ENCODE data around the gene COL6A2.
"Not testable (repeated sequence)": the region's sequence is repeated elsewhere in the genome, so short reads cannot be mapped to it uniquely, and the experiment has no call there.

The COL6A2 gene

GRCh38 chr21:46084709-46085108, 13.2 kb upstream of the COL6A2 start:
- DNase-seq (ENCODE audit: low spot score) (no peak), ATAC-seq (ENCODE audit: low read depth) (no peak)
- Histone ChIP-seq H3K36me3 (ENCODE audit: low read depth) (no peaks in the 10 kb centered on the region), H3K27me3 (ENCODE audit: insufficient read depth, poor library complexity, severe bottlenecking) (no peaks in the 10 kb centered on the region), H3K4me1 (ENCODE audit: insufficient read depth, poor library complexity, severe bottlenecking) (no peaks in the 10 kb centered on the region), H3K27ac (ENCODE audit: poor library complexity, severe bottlenecking) (no peak overlapping the region), H3K4me3 (ENCODE audit: severe bottlenecking) (no peak overlapping the region), H3K9me3 (ENCODE audit: severe bottlenecking) (no peaks in the 10 kb centered on the region)
- TF ChIP-seq, protein P1, sequence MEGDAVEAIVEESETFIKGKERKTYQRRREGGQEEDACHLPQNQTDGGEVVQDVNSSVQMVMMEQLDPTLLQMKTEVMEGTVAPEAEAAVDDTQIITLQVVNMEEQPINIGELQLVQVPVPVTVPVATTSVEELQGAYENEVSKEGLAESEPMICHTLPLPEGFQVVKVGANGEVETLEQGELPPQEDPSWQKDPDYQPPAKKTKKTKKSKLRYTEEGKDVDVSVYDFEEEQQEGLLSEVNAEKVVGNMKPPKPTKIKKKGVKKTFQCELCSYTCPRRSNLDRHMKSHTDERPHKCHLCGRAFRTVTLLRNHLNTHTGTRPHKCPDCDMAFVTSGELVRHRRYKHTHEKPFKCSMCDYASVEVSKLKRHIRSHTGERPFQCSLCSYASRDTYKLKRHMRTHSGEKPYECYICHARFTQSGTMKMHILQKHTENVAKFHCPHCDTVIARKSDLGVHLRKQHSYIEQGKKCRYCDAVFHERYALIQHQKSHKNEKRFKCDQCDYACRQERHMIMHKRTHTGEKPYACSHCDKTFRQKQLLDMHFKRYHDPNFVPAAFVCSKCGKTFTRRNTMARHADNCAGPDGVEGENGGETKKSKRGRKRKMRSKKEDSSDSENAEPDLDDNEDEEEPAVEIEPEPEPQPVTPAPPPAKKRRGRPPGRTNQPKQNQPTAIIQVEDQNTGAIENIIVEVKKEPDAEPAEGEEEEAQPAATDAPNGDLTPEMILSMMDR (IDR thresholded peaks at IDR 0.05; ENCODE audit: poor library complexity, severe bottlenecking), result no peak

DNA sequence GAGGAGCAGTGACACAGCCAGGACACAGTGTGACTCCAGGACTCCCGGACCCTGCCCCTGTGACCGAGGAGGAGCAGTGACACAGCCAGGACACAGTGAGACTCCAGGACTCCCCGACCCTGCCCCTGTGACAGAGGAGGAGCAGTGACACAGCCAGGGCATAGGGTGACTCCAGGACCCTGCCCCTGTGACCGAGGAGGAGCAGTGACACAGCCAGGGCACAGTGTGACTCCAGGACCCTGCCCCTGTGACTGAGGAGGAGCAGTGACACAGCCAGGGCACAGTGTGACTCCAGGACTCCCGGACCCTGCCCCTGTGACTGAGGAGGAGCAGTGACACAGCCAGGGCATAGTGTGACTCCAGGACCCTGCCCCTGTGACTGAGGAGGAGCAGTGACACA, 12.7 kb upstream of the COL6A2 start:
- not testable (repeated sequence) for H3K27me3 ChIP-seq (ENCODE audit: insufficient read depth, poor library complexity, severe bottlenecking); H3K4me3 ChIP-seq (ENCODE audit: severe bottlenecking); ATAC-seq (ENCODE audit: low read depth); DNase-seq (ENCODE audit: low spot score); H3K4me1 ChIP-seq (ENCODE audit: insufficient read depth, poor library complexity, severe bottlenecking); H3K27ac ChIP-seq (ENCODE audit: poor library complexity, severe bottlenecking); H3K36me3 ChIP-seq (ENCODE audit: low read depth); H3K9me3 ChIP-seq (ENCODE audit: severe bottlenecking)

- Histone ChIP-seq H3K4me3 (ENCODE audit: severe bottlenecking) (no peak overlapping the region), H3K27ac (ENCODE audit: poor library complexity, severe bottlenecking) (no peak overlapping the region), H3K9me3 (ENCODE audit: severe bottlenecking) (no peaks in the 10 kb centered on the region), H3K4me1 (ENCODE audit: insufficient read depth, poor library complexity, severe bottlenecking) (no peaks in the 10 kb centered on the region), H3K36me3 (ENCODE audit: low read depth) (no peaks in the 10 kb centered on the region), H3K27me3 (ENCODE audit: insufficient read depth, poor library complexity, severe bottlenecking) (no peaks in the 10 kb centered on the region)
- TF ChIP-seq, protein P1 (IDR thresholded peaks at IDR 0.05; ENCODE audit: poor library complexity, severe bottlenecking), result no peak
- DNase-seq (ENCODE audit: low spot score) (no peak), ATAC-seq (ENCODE audit: low read depth) (no peak)
Measured at GRCh38 chr21:46087641-46088040, 10.3 kb upstream of the COL6A2 start.

- DNase-seq (ENCODE audit: low spot score) (no peak), ATAC-seq (ENCODE audit: low read depth) (no peak)
- no peaks in the 10 kb centered on the region for H3K36me3 ChIP-seq (ENCODE audit: low read depth)
- no peak overlapping the region for H3K4me3 ChIP-seq (ENCODE audit: severe bottlenecking)
- TF ChIP-seq, protein P1 (IDR thresholded peaks at IDR 0.05; ENCODE audit: poor library complexity, severe bottlenecking), result no peak
- no peaks in the 10 kb centered on the region for H3K4me1 ChIP-seq (ENCODE audit: insufficient read depth, poor library complexity, severe bottlenecking)
- no peaks in the 10 kb centered on the region for H3K9me3 ChIP-seq (ENCODE audit: severe bottlenecking)
- H3K27ac ChIP-seq (ENCODE audit: poor library complexity, severe bottlenecking), result no peak overlapping the region
- no peaks in the 10 kb centered on the region for H3K27me3 ChIP-seq (ENCODE audit: insufficient read depth, poor library complexity, severe bottlenecking)
Measured at GRCh38 chr21:46088189-46088588, 9.7 kb upstream of the COL6A2 start.

DNA sequence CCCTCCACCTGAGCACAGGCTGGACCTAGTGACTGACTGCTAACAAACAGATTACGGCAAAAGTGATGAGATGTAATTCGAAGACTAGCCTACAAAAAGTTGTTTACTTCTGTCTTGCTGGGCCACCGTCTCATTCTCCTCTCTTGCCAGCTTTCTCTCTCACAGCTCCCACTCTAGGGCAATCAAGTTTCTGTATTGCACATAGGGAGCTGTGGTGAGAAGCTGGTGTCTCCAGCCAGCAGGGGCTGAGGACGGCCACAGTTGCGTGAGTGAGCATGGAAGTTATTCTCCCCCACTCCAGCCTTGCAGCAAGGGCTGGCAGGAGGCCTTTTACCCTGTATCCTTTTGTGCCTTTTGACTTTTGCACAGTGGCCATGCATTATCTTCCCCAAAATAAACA, 8.6 kb upstream of the COL6A2 start:
- ATAC-seq (ENCODE audit: low read depth) (no peak), DNase-seq (ENCODE audit: low spot score) (no peak)
- TF ChIP-seq, protein P1 (IDR thresholded peaks at IDR 0.05; ENCODE audit: poor library complexity, severe bottlenecking), result no peak
- Histone ChIP-seq H3K4me1 (ENCODE audit: insufficient read depth, poor library complexity, severe bottlenecking) (no peaks in the 10 kb centered on the region), H3K27ac (ENCODE audit: poor library complexity, severe bottlenecking) (no peak overlapping the region), H3K4me3 (ENCODE audit: severe bottlenecking) (no peak overlapping the region), H3K27me3 (ENCODE audit: insufficient read depth, poor library complexity, severe bottlenecking) (no peaks in the 10 kb centered on the region), H3K36me3 (ENCODE audit: low read depth) (no peaks in the 10 kb centered on the region), H3K9me3 (ENCODE audit: severe bottlenecking) (no peaks in the 10 kb centered on the region)

All from RWPE2 (cell line).